Stomach (tissue), 9 donors: Measurements from ENCODE around the gene RNF2. TPM values are rescaled to one million over a fixed set of nuclear protein-coding genes. Genes with fewer than 3 reads are reported as not detected.

ENCODE experiments used
- DNase-seq, 2 donors: peaks; one replicate each; pipeline versions ENCODE4 v3.0.0 to v3.0.0-alpha.2; 2013 to 2019
- H3K27ac ChIP-seq, 5 donors: fragments of 200-600 bp in 4 of 5; sonication (generic) in 4 of 5; one replicate each; pipeline ENCODE4 v1.5.1; 2013 to 2019; ENCODE audit warnings: mild to moderate bottlenecking in 1 of 5, moderate library complexity in 1 of 5
- H3K27me3 ChIP-seq, 3 donors: fragments of 200-600 bp; sonication (generic); one replicate each; pipeline ENCODE4 v1.5.1; 2017 to 2019; ENCODE audit warnings: mixed run types in 1 of 3
- H3K36me3 ChIP-seq, 4 donors: fragments of 200-600 bp; sonication (generic); 1 replicate in 3 of 4; 2 replicates in 1 of 4; pipeline ENCODE4 v1.5.1; 2016 to 2019
- H3K4me1 ChIP-seq, 4 donors: fragments of 200-600 bp; sonication (generic); one replicate each; pipeline ENCODE4 v1.5.1; 2016 to 2019
- H3K4me3 ChIP-seq, 4 donors: fragments of 200-600 bp; sonication (generic) in 3 of 4; one replicate each; pipeline ENCODE4 v1.5.1; 2016 to 2019; ENCODE audit warnings: mild to moderate bottlenecking in 1 of 4
- H3K9me3 ChIP-seq, 4 donors: fragments of 200-600 bp; sonication (generic); one replicate each; pipeline ENCODE4 v1.5.1; 2016 to 2019
- CTCF ChIP-seq, 7 experiments: fragments of 450-650 bp in 4 of 7; fragments of 200-600 bp in 3 of 7; sonication (generic) in 3 of 7; IDR thresholded peaks; one replicate each; pipeline ENCODE4 v1.5.1; 2016 to 2019; ENCODE audit warnings: antibody characterized with exemption in 7 of 7, control low read depth in 2 of 7, mild to moderate bottlenecking in 1 of 7
- EP300 ChIP-seq: sonication (generic); formaldehyde crosslinking; IDR thresholded peaks from one replicate; pipeline ENCODE4 v1.6.1; 2017; ENCODE audit warnings: antibody characterized with exemption
- POLR2A ChIP-seq, 4 donors: fragments of 450-650 bp; IDR thresholded peaks; one replicate each; pipeline ENCODE4 v1.6.1; 2016; ENCODE audit warnings: antibody characterized with exemption in 4 of 4, control low read depth in 2 of 4, mild to moderate bottlenecking in 1 of 4, moderate library complexity in 1 of 4
- POLR2AphosphoS5 ChIP-seq, 3 donors: sonication (generic); formaldehyde crosslinking; IDR thresholded peaks; one replicate each; pipeline ENCODE4 v1.6.1; 2016; ENCODE audit warnings: antibody characterized with exemption in 3 of 3
- WGBS, 5 donors: extraction: QIAGEN DNeasy Blood & Tissue Kit in 3 of 5; methylation state at CpG; one replicate each; pipeline versions ENCODE4 v1.1.5 to v1.1.7; 2013 to 2018; 5-methylcytosine and 5-hydroxymethylcytosine counted together
- intact Hi-C: fragments of 100-400 bp; cut with DNase I; formaldehyde crosslinking; loops from one replicate; pipeline ENCODE4 v1.15.1; 2023; ENCODE audit warnings: low total_unique reads
- polyA plus RNA-seq, 3 donors: library from polyadenylated mRNA; stranded (reverse); fragments of 200-250 nt; gene quantifications; one replicate each; pipeline ENCODE4 v1.2.3, GENCODE V29; 2013
- total RNA-seq, 5 donors: library from RNA; depleted of rRNA; stranded (reverse); fragments of >200 nt; gene quantifications; one replicate each; pipeline versions ENCODE4 v1.1.0 to v1.2.3, GENCODE V29; 2014 to 2016
- donor health status: healthy with polysubstance abuse.
- donor health status: Bipolar disorder and iron deficiency.
- donor health status: healthy.

Gene RNF2
- total and polyA plus RNA-seq, 8 donors: 0.29 to 76.1 (median 6.4) TPM

DNA sequence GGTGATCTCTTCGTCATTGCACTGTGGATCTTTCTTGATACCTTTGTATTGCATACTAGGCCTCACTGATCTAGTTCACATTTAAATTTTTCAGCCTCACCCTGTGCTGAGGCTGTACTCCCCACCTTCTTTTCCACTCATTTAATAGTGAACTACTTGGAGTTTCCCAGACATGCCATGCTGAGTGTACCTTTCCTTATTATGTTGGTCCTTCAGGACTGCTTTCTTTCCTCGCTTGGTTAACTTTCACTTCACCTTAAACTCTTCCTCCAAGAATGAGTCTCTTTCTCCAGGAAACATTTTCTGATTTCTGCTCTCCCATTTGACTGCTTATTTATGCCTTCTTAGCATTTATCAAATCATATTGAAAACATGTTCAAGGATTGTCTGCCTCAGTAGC is 20.8 kb downstream of the RNF2 start:
- Histone ChIP-seq H3K4me3 (no peak overlapping the region), H3K27me3 (no peaks in the 10 kb centered on the region), H3K4me1 (peaks cover 5 to 32% (median 17%) of the 10 kb centered on the region in 4 donors), H3K36me3 (no peaks in the 10 kb centered on the region), H3K9me3 (no peaks in the 10 kb centered on the region), H3K27ac (no peak overlapping the region)
- TF ChIP-seq POLR2AphosphoS5 (IDR thresholded peaks at IDR 0.05) (no peak), EP300 (no peak)
- no peak for DNase-seq
- intact Hi-C loops: no loop called here
- 94 to 98% (median 97%) methylated on average over 2 of the region's 2 CpGs for WGBS, 5 donors

GRCh38 chr1:185068341-185068740 is 23.0 kb downstream of the RNF2 start:
- TF ChIP-seq CTCF (IDR thresholded peaks at IDR 0.05) (no peak), POLR2AphosphoS5 (IDR thresholded peaks at IDR 0.05) (no peak), POLR2A (IDR thresholded peaks at IDR 0.05) (no peak)
- Histone ChIP-seq H3K36me3 (no peaks in the 10 kb centered on the region), H3K27me3 (no peaks in the 10 kb centered on the region), H3K27ac (no peak overlapping the region), H3K4me1 (peaks cover 0 to 11% (median 5%) of the 10 kb centered on the region in 4 donors), H3K9me3 (no peaks in the 10 kb centered on the region), H3K4me3 (no peak overlapping the region)
- peak in 1 of 2 donors; percentile 28 for DNase-seq
- intact Hi-C loops: no loop called here

DNA sequence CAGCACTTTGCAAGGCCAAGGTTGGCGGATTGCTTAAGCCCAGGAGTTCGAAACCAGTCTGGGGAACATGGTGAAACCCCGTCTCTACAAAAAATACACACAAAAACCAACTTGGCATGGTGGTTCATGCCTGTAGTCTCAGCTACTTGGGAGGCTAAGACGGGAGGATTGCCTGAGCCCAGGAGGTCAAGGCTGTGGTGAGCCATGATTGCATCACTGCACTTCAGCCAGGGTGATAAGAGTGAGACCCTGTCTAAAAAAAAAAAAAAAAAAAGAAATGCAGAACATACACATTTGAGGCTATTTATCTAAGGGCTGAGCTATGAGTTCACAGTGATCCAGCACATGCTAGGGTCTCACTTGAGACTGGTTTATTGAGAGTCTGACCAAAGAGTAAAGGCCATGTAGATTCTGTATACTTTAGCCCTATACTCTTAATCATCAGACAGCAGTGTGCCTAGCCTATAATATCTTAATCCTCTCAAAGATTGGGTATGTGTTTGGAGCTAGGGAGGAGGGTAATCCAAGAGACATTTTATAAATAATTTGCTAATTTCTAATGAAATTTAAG is 23.9 kb downstream of the RNF2 start:
- 90 to 96% (median 95%) methylated on average over 4 of the region's 4 CpGs for WGBS, 5 donors
- Histone ChIP-seq H3K4me3 (no peak overlapping the region), H3K27me3 (no peaks in the 10 kb centered on the region), H3K4me1 (peaks cover 0 to 10% (median 5%) of the 10 kb centered on the region in 4 donors), H3K36me3 (no peaks in the 10 kb centered on the region), H3K27ac (no peak overlapping the region), H3K9me3 (no peaks in the 10 kb centered on the region)
- TF ChIP-seq POLR2A (IDR thresholded peaks at IDR 0.05): no peak
- no peak for TF ChIP-seq POLR2AphosphoS5 (IDR thresholded peaks at IDR 0.05)
- no peak for TF ChIP-seq CTCF (IDR thresholded peaks at IDR 0.05)
- TF ChIP-seq EP300: no peak
- intact Hi-C loops: no loop called here
- DNase-seq: no peak

DNA sequence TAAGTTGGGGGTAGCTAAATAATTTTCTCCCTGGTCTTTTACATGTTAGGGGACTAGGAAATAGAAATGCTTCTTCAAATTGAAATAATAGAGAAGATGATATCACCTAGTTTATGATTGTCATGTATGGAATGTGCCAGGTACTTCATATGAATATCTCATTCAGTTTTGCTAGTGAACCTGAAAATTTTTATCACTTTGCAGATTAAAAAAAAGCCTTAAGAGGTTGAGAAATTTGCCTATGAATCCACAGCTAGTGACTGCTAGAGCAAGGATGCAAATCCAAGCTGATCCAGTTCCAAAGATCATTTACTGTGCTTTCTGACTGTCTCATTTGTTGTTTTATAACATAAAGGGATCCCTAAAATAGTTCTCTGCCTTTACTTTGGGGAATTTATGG is 24.7 kb downstream of the RNF2 start:
- Histone ChIP-seq H3K27ac (no peak overlapping the region), H3K4me1 (peaks cover 0 to 11% (median 5%) of the 10 kb centered on the region in 4 donors), H3K9me3 (no peaks in the 10 kb centered on the region), H3K27me3 (no peaks in the 10 kb centered on the region), H3K4me3 (no peak overlapping the region), H3K36me3 (no peaks in the 10 kb centered on the region)
- DNase-seq: no peak
- intact Hi-C loops: no loop called here
- no peak for TF ChIP-seq POLR2AphosphoS5 (IDR thresholded peaks at IDR 0.05)
- no peak for TF ChIP-seq CTCF (IDR thresholded peaks at IDR 0.05)
- TF ChIP-seq POLR2A (IDR thresholded peaks at IDR 0.05): no peak
- no peak for TF ChIP-seq EP300

DNA sequence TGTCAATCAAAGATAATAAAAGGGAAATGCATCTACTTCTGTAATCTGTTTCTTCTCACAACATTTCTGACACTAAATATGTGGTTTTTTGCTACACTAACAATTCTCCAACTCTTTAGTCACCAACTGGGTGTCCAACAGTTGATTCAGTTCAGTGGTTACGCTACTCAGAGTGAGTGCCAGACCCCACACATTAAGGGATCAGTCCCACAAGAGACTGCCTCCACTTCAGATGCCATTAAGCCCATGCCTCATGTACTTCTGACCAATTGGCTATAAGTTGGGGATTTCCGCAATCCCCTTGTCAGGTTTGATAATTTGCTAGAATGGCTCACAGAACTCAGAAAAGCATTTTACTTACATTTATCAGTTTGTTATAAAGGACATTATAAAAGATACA is 28.4 kb downstream of the RNF2 start:
- TF ChIP-seq EP300 (no peak), POLR2AphosphoS5 (IDR thresholded peaks at IDR 0.05) (no peak), POLR2A (IDR thresholded peaks at IDR 0.05) (no peak), CTCF (IDR thresholded peaks at IDR 0.05) (no peak)
- H3K9me3 ChIP-seq: no peaks in the 10 kb centered on the region
- 97 to 99% (median 98%) methylated on average over 2 of the region's 2 CpGs for WGBS, 5 donors
- H3K36me3 ChIP-seq: no peaks in the 10 kb centered on the region
- DNase-seq: no peak
- no peak overlapping the region for H3K4me3 ChIP-seq
- H3K27me3 ChIP-seq: no peaks in the 10 kb centered on the region
- intact Hi-C loops: no loop called here
- no peak overlapping the region for H3K27ac ChIP-seq
- peaks cover 0 to 7% (median 0%) of the 10 kb centered on the region in 4 donors for H3K4me1 ChIP-seq
